GM21515 (cell line): ENCODE data around the gene FYB1.

Experiments
- ATAC-seq: cut with Tn5 transposase; IDR thresholded peaks from one replicate; pipeline ENCODE4 v1.9.1; 2021; ENCODE audit not compliant: unreplicated experiment

FYB1 gene

GRCh38 chr5:39131210-39132127 lies 87.9 kb downstream of the FYB1 start:
- ATAC-seq: no peak

DNA sequence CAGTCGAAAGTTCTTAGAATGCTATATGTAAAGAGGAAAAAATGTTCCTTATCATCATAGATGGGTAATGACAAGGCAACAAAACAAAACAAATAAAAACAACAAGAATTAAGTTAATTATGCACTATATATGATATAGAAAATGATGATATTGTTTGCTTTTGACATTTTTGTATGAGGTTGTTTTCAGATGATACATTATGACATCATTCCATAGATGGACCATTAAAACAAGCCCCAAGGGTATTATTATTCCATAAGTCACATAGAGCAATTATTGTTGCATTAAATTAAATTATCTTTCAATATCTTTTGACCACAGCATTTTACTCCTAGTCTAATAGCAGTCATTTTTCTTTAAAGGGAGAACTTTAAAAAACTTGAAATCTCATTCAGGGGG lies 88.6 kb downstream of the FYB1 start:
- no peak for ATAC-seq

DNA sequence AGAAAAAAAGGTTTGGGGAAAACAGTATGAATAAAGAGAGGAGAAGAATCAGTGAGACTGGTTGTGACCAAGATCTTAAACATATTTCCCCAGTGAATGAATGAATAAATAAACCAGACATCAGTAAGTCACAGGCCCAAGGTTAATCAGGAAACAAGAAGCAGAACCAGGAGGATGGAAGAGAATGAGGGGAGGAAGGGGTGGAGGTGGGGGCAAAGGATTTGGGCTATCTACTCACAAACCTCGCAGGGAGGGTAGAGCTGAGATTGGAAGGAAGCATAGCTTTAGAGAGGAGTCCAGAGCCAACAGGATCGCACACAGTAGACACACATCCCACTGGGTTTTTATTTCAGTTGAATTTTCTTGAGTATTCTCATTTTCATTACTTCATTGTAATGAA lies 97.4 kb downstream of the FYB1 start:
- no peak for ATAC-seq

- no peak for ATAC-seq
Observed at GRCh38 chr5:39121315-39121714, 98.0 kb downstream of the FYB1 start.

DNA sequence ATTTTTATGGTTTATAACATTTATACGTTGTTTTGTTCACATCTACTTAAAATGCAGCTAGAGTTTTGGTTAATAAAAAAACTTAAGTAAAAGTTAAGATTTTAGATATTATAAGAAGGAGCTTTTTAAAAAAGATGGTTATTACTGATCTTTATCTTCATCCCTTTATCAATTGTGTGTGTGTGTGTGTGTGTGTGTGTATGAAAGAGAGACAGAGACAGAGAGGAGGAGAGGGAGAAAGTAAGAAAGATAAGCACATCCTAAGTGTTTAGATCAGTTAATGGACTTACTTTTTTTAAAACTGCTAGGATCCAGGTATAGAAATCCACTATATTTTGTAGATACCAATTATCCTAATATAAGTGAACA lies 99.3 kb downstream of the FYB1 start:
- no peak for ATAC-seq

DNA sequence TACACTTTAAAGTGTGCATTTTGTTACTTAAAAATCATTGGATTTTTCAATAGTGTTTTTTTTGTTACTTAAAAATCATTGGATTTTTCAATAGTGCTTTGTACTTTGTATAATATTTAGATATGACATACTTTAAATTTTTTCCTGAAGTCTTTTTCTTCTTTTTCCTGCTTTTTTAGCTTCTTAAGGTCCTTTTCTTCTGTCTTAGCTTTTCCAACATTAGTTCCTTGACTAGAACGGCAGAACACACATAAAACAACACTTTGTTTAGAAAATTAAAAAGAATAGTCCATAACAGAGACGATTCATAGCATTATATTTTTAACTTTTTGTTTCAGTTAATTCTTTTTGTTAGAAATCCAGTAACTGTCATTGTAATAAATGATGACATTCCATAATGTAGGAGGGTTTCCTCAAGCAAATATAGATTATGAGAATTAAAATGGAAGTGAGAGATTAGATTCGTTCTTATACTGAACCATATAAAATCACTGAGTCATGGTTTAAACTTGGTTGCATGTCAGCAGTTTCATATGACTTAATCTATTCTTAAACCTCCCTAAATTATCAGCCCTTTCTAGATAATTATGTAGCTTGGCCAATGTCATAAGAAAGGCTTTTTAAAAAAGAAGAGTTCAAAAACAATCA lies 99.8 kb downstream of the FYB1 start:
- ATAC-seq: no peak

- ATAC-seq: no peak
Observed at GRCh38 chr5:39118638-39119037, 100.7 kb downstream of the FYB1 start.

- no peak for ATAC-seq
Observed at GRCh38 chr5:39117401-39117800, 102.0 kb downstream of the FYB1 start.

- ATAC-seq: no peak
Observed at GRCh38 chr5:39116344-39117170, 102.8 kb downstream of the FYB1 start.

DNA sequence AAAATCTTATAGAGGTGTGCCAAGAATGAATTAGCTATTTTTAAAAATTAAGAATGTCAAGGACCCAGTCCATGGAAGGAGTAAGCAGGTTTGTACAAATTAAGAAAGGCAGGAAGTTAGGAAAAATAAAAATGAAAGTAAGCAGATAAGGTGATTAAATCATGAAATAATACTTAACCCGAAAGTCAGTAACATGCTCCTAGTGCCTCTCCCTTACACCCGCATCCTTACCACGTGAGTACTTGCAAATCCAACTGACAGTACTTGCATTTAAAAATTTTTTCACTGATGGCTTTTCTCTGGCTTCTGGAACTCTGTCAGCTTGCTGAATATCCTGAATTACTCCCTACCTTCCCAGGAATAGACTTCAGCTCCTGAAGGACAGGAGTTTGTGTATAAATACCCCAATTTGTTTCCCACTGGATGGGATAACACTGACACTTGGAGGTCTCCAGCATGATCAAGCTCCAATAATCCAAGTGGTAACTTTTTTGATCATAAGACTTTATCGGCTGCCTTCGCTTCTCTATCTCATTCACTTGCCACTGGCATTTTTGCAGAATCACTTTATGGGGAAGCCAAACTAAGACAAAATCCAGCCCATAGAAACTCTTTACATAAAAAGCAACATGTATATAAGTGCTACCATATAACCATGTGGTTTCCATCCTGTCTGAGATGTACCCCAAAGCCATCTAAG lies 103.6 kb downstream of the FYB1 start:
- no peak for ATAC-seq

DNA sequence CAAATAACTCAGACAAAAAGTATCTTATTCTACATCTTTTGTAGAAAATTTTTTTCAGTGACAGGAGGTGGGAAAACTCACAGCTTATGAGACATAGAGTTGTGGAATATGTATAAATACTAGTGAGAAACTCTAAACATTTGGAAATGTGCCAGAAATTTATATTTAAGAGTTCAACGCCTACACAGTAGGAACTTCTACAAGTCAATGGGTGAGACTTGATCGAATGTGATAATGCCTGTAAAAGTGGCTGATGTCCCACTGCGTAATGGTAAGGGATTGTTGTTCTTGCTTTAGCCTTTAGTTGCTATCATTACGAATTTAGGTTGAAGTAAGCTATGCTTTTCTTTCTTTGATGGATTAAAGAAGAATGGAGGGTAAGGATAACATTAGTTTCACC lies 105.2 kb downstream of the FYB1 start:
- no peak for ATAC-seq

- ATAC-seq: no peak
Observed at GRCh38 chr5:39113354-39113953, 105.9 kb downstream of the FYB1 start.

DNA sequence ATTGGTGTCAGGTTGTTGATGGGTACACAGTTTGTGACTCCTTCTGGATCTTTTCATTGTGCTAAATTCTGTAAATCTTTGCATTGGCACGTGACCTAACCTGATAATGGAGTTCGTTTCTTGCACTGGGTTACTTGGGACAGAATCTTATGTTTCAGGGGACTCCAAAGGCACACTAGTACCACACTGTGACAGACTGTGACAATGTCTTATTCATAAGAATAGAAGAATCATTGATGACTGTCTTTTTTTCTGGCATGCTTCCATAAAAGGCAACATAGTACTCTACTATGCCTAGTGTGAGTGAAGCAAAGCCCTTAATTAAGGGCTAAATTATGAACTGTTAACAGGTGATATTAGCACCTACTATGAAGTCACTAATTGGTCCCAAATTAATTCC lies 109.8 kb downstream of the FYB1 start:
- ATAC-seq: no peak

DNA sequence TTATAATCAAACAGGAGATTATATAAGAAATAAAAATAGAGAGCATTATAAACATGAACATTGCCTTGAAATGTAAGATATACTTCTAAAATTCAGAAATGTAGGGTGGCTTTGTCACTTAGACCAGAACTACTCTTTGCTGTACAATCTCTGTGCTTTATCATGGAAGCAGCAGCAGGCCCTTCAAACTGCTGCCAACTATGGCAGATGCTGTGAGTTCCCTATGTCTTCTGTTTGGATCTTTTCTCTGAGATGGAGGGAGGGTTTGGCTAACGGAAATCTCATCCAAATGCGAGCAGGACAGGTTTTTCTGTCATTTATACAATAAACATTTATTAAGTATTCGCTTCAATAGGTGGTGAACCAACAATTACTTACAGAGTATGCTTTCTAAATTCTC lies 110.4 kb downstream of the FYB1 start:
- ATAC-seq: no peak

- no peak for ATAC-seq
Observed at GRCh38 chr5:39107350-39107749, 112.0 kb downstream of the FYB1 start.

- ATAC-seq: no peak
Observed at GRCh38 chr5:39106322-39106721, 113.0 kb downstream of the FYB1 start.

DNA sequence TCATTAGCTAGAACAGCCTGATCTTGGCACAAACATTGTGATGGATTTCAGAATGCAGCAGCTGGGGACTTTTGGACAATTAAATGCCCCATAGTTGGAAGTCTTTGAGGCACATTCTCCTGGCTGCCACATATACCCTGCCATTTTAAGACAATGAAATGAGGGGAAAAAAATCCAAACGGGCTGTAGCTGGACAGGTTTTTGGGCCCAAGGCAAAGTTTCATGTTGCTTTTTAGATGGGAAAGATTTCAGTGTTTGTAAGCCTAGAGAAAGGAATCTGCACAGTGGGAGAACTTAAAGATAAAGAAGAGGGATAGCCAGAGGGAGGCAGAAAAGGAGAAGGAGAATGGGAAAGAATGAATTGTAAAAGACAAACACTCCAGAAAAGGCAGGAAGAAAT lies 115.1 kb downstream of the FYB1 start:
- ATAC-seq: no peak

DNA sequence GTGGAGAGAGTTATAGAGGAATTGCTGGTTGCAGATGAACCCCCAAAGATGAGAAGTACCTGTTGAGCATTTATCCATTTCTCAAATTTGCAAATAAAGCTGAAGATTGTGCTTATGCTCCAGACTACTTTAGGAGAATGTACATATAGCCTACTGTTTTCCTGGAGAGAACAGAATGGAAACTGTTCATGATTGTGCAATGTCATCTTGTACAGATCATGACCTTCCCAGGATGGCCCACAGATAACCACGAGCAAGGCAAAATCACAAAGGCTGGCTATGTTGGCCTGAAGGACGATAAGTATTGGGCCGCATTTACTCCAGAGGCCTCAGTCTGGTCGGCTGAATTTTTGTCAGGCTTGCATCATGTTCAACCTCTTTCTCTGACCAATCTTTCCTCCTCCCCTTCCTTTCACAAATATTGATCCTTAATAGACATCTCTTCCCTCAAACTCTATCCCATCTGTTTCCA lies 116.6 kb downstream of the FYB1 start:
- no peak for ATAC-seq

DNA sequence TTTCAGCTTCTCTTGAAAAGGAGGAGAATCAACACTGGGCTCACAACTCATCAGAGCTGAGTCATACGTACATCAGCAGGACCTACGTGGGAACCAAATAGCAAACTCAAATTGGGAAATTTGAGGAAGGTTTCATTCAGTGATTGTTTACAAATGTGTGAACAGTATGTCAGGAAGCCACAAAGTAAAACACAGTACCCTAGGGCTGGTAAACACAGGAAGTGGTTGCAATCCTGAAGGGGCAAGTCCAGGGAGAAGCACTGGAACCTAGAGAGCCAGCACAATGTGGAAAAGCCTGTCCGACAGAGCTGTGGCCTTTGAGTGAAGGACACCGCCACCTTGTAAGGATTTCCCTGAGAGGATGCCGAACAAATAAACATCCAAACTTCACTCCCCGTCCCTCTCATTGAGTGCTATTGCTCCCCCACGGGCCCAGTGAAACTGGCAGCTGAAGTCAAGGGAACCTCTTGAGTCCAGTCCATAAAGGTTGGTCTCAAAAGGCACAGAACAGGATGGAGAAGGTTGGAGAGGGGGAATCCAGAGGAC lies 118.4 kb downstream of the FYB1 start:
- ATAC-seq: no peak

GRCh38 chr5:39100301-39100850 lies 119.0 kb downstream of the FYB1 start:
- no peak for ATAC-seq
